Stimulated activated naive CD8-positive, alpha-beta T cell treated with anti-CD3 and anti-CD28 coated beads, Interleukin-15, amount 100 ng/mL, for 72 hours (primary cell): ENCODE data around the gene OR2C3.
A peak's percentile ranks its signal among the peaks of the same experiment; 100 is the strongest.
"Not testable (repeated sequence)": the region's sequence is repeated elsewhere in the genome, so short reads cannot be mapped to it uniquely, and the experiment has no call there.

Experiments
- ATAC-seq: fragments of 150-1000 bp; cut with Tn5 transposase; 2 replicates; pipeline ENCODE4 v1.10.0; 2021; ENCODE audit warnings: mild to moderate bottlenecking, moderate library complexity
- DNase-seq, 2 donors: peaks; one replicate each; pipeline ENCODE4 v3.0.0; 2021 to 2022
- H3K27ac Mint-ChIP-seq, 2 donors: one replicate each; pipeline ENCODE4 v1.8.0; 2022; ENCODE audit warnings: mild to moderate bottlenecking in 2 of 2, mixed read lengths in 2 of 2, moderate library complexity in 2 of 2
- H3K27me3 Mint-ChIP-seq: one replicate; pipeline ENCODE4 v1.8.0; 2022; ENCODE audit warnings: mixed read lengths
- H3K4me1 Mint-ChIP-seq: one replicate; pipeline ENCODE4 v1.8.0; 2022; ENCODE audit warnings: mild to moderate bottlenecking, mixed read lengths
- H3K4me3 Mint-ChIP-seq, 2 donors: one replicate each; pipeline ENCODE4 v1.8.0; 2022; ENCODE audit warnings: mild to moderate bottlenecking in 2 of 2, mixed read lengths in 2 of 2, moderate library complexity in 1 of 2
- H3K9me3 Mint-ChIP-seq, 2 donors: one replicate each; pipeline ENCODE4 v1.8.0; 2022; ENCODE audit warnings: mixed read lengths in 2 of 2

Gene OR2C3

DNA sequence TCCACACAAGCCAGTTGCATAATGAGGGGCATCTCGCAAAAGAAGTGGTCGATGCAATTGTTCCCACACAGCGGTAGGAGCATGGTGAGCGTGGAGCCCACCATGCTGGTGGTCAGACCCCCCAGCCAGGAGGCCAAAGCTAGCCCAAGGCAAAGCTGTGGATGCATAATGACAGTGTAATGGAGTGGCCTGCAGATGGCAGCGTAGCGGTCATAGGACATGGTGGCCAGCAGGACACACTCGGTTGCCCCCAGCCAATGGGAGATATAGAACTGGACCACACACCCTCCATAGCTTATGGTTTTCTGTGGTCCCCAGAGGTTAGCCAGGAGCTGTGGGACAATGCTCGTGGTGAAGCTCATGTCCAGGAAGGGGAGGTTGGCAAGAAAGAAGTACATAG is 4.3 kb downstream of the OR2C3 start:
- ATAC-seq (no peak), DNase-seq (no peak)
- H3K27ac Mint-ChIP-seq, result no peak overlapping the region
- no peak overlapping the region for H3K4me3 Mint-ChIP-seq
- peaks cover 40% of the 10 kb centered on the region for H3K27me3 Mint-ChIP-seq
- H3K9me3 Mint-ChIP-seq, result peaks cover 0 to 8% of the 10 kb centered on the region in 2 donors
- no peaks in the 10 kb centered on the region for H3K4me1 Mint-ChIP-seq

GRCh38 chr1:247530785-247531184 is 5.5 kb downstream of the OR2C3 start:
- ATAC-seq (peak; percentile 33), DNase-seq (no peak)
- Mint-ChIP-seq H3K27ac (peak overlapping the region in 1 of 2 donors; percentile 49), H3K27me3 (peaks cover 52% of the 10 kb centered on the region), H3K4me1 (no peaks in the 10 kb centered on the region), H3K9me3 (peaks cover 0 to 8% of the 10 kb centered on the region in 2 donors), H3K4me3 (no peak overlapping the region)

DNA sequence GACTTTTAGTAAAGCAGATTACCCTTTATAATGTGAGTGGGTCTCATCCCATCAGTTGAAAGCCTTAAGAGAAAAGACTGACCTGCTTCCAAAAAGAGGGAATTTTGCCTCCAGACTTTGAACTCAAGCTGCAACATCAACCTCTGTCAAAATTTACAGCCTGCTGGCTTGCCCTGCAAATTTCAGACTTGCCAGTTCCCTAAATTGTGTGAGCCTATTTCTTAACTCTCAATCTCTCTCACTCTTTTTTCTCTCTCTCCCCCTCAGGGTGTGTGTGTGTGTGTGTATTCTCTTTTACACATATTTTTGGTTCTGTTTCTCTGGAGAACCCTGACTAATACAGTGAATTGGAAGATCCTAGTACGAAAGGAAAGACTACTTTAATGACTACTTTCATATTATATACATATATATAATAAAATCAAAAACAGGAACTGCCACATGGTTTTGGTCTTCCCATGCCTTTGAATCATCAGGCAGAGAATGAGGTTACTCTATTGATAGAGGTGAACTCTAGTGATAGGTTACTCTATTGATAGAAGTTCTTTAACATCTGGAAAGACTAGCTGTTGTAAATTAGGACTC is 6.4 kb downstream of the OR2C3 start:
- Mint-ChIP-seq H3K27me3 (peaks cover 51% of the 10 kb centered on the region), H3K27ac (no peak overlapping the region), H3K4me1 (no peaks in the 10 kb centered on the region), H3K9me3 (peaks cover 0 to 8% of the 10 kb centered on the region in 2 donors), H3K4me3 (no peak overlapping the region)
- ATAC-seq, result no peak
- DNase-seq, result no peak

DNA sequence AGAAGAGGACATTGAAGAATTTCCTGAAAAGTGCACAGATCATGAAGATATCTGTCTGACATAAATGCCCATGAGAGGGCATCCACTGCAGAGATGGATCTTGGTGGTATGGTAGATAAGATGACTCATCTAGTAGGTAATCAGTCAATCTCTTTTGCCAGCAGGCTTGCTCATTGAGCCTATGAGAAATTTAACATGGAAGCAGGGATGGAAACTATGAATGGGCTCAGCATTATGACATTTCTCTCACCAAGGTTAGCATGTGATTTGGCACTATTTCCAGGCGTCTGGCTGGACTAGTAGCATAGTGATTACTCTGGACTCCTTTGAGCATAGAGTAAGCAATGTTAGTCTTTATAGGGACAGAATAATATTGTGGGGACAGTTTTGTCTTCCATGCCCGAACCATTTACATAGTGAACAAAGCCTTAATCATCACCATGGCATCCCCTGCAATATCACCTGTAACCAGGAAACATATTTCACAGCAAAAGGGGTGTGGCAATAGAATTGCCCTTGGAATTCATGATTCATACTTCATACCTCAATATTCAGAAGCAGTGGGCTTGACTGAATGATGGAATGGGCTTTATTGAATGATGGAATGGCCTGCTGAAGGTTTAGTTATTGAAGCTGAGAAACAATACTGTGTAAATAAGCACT is 7.3 kb downstream of the OR2C3 start:
- no peak overlapping the region for H3K4me3 Mint-ChIP-seq
- H3K4me1 Mint-ChIP-seq, result no peaks in the 10 kb centered on the region
- H3K9me3 Mint-ChIP-seq, result peaks cover 0 to 8% of the 10 kb centered on the region in 2 donors
- H3K27ac Mint-ChIP-seq, result no peak overlapping the region
- peaks cover 57% of the 10 kb centered on the region for H3K27me3 Mint-ChIP-seq
- ATAC-seq (peak; percentile 45), DNase-seq (no peak)

DNA sequence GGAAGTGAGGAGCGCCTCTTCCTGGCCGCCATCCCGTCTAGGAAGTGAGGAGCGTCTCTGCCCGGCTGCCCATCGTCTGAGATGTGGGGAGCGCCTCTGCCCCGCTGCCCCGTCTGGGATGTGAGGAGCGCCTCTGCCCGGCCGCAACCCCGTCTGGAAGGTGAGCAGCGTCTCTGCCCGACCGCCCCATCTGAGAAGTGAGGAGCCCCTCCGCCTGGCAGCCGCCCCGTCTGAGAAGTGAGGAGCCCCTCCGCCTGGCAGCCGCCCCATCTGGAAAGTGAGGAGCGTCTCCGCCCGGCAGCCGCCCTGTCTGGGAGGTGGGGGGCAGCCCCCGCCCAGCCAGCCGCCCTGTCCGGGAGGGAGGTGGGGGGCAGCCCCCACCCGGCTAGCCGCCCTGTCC is 14.4 kb downstream of the OR2C3 start:
- H3K27ac Mint-ChIP-seq, H3K4me3 Mint-ChIP-seq, ATAC-seq, H3K4me1 Mint-ChIP-seq, H3K9me3 Mint-ChIP-seq, DNase-seq: not testable (repeated sequence)
- peaks cover 32% of the 10 kb centered on the region for H3K27me3 Mint-ChIP-seq

GRCh38 chr1:247518613-247518891 is 17.7 kb downstream of the OR2C3 start:
- no peak for DNase-seq
- H3K4me1 Mint-ChIP-seq, result no peaks in the 10 kb centered on the region
- peaks cover 15% of the 10 kb centered on the region for H3K27me3 Mint-ChIP-seq
- no peak overlapping the region for H3K27ac Mint-ChIP-seq
- no peak overlapping the region for H3K4me3 Mint-ChIP-seq
- no peak for ATAC-seq
- H3K9me3 Mint-ChIP-seq, result peaks cover 0 to 7% of the 10 kb centered on the region in 2 donors

DNA sequence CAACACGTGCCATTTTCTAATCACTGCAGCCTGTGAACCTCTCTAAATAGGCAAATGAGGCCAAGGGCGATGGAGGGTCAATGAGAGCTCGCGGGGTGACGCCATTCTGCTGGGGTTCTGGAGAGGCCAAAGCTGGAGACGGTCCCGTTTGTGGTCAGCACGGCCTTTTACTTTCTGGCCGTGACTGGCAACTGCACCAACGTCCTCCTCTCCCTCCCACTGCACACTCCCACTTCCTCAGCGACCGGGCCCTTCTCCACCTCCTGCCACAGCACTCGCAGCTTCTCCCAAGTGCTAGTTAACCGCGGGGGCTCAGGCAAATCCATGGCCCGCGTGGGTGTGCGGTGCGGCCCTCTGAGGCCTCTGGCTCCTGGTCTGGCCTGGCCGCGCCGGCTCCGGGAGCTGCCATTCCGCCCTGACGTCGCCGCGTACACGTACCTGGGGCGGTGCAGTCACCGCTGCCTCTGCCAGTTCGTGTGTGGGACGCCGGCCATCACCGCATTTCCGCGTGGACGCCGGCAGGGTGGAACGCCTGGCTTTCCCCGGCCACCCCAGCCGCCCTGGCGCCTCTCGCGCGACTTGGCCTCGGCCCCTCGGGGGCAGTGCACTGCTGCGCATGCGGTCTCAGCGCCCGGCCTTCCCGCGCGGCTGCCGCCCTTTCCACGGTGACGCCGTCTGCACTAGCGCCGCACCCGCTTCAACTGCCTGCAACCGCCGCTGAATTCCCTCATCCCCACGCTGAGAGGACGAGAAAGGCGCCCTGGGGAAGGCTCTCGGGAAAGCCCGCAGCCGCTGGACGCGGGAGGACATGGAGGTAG is 18.2 kb downstream of the OR2C3 start:
- Mint-ChIP-seq H3K27me3 (peaks cover 15% of the 10 kb centered on the region), H3K4me3 (peak overlapping the region in 1 of 2 donors; percentile 57), H3K4me1 (no peaks in the 10 kb centered on the region), H3K9me3 (peaks cover 0 to 7% of the 10 kb centered on the region in 2 donors), H3K27ac (no peak overlapping the region)
- DNase-seq (peak in 1 of 2 donors; percentile 14), ATAC-seq (peak; percentile 43)

DNA sequence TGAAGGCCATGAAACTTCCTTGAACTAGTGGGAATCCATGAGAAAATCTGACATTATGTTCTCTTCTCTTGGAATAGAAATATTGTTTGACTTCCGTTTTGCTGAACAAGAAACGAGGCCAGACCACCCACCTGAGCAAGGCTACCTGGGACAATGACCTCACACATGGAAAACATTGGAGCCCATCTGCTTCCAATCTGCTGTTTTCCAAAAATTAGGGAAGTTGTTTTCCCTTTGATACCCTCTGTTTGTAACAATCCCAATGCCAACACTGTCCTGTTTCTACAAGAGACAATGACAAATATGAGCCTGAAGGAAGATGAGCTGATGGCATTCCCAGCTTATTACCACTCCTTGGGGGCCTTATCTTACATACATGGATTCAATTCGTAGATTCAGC is 29.4 kb downstream of the OR2C3 start:
- H3K27me3 Mint-ChIP-seq, result peaks cover 11% of the 10 kb centered on the region
- no peaks in the 10 kb centered on the region for H3K4me1 Mint-ChIP-seq
- no peak for ATAC-seq
- no peak overlapping the region for H3K4me3 Mint-ChIP-seq
- peaks cover 0 to under 1% of the 10 kb centered on the region in 2 donors for H3K9me3 Mint-ChIP-seq
- H3K27ac Mint-ChIP-seq, result no peak overlapping the region
- no peak for DNase-seq

DNA sequence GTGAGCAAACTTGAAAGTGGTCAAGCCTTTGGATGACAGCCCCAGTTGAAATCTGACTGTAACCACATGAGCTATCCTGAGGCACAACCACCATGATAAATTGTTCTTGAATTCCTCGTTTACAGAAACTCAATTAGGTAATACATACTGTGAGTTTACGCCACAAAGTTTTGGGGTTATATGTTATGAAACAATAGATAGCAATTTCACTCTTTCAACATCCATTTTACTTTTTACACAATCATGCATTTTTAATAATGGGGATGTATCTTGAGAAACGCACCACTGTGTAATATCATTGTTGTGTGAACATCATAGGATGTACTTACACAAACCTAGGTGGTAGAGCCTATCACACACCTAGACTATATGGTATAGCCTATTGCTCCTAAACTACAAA is 35.4 kb downstream of the OR2C3 start:
- Mint-ChIP-seq H3K4me1 (no peaks in the 10 kb centered on the region), H3K27me3 (peaks cover 14% of the 10 kb centered on the region), H3K27ac (no peak overlapping the region), H3K4me3 (no peak overlapping the region), H3K9me3 (no peaks in the 10 kb centered on the region)
- no peak for ATAC-seq
- no peak for DNase-seq

GRCh38 chr1:247496581-247497285 is 39.5 kb downstream of the OR2C3 start:
- H3K27ac Mint-ChIP-seq, result no peak overlapping the region
- H3K9me3 Mint-ChIP-seq, result no peaks in the 10 kb centered on the region
- DNase-seq (no peak), ATAC-seq (no peak)
- no peak overlapping the region for H3K4me3 Mint-ChIP-seq
- no peaks in the 10 kb centered on the region for H3K4me1 Mint-ChIP-seq
- peaks cover 37% of the 10 kb centered on the region for H3K27me3 Mint-ChIP-seq

DNA sequence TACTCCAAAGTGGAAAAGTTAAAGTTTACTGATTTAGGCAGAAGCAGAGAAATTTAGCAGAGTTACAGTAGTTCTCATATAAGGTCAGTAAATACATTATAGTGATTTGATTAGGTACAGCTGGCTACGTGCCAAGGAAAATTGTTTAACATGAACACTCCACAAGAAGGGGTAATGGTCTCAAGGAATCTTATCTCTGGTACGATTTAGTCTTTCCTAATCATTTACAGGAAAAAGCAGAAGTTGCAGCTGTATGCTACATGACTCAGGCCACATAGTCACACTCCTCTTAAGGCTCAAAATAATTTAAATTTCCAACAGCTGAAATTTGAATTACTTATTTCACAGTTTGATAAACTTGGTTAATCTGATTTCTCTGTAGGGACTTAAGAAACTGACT is 41.5 kb downstream of the OR2C3 start:
- H3K4me1 Mint-ChIP-seq, result no peaks in the 10 kb centered on the region
- no peak for DNase-seq
- no peaks in the 10 kb centered on the region for H3K9me3 Mint-ChIP-seq
- H3K4me3 Mint-ChIP-seq, result no peak overlapping the region
- H3K27me3 Mint-ChIP-seq, result peaks cover 46% of the 10 kb centered on the region
- ATAC-seq, result no peak
- no peak overlapping the region for H3K27ac Mint-ChIP-seq

GRCh38 chr1:247493106-247493505 is 43.1 kb downstream of the OR2C3 start:
- H3K9me3 Mint-ChIP-seq, result no peaks in the 10 kb centered on the region
- no peak overlapping the region for H3K4me3 Mint-ChIP-seq
- ATAC-seq (no peak), DNase-seq (no peak)
- H3K4me1 Mint-ChIP-seq, result no peaks in the 10 kb centered on the region
- no peak overlapping the region for H3K27ac Mint-ChIP-seq
- peaks cover 54% of the 10 kb centered on the region for H3K27me3 Mint-ChIP-seq

- Mint-ChIP-seq H3K27me3 (peaks cover 45% of the 10 kb centered on the region), H3K4me3 (no peak overlapping the region), H3K4me1 (no peaks in the 10 kb centered on the region)
Measured at GRCh38 chr1:247491328-247491727, 44.9 kb downstream of the OR2C3 start.

GRCh38 chr1:247487057-247487456 is 49.2 kb downstream of the OR2C3 start:
- Mint-ChIP-seq H3K27me3 (peaks cover 20% of the 10 kb centered on the region), H3K4me1 (no peaks in the 10 kb centered on the region), H3K9me3 (no peaks in the 10 kb centered on the region), H3K27ac (no peak overlapping the region), H3K4me3 (no peak overlapping the region)
- ATAC-seq (peak; percentile 78), DNase-seq (peak; percentile 18)

More at GRCh38 chr1:247491328-247491727, 44.9 kb downstream of the OR2C3 start:
- DNase-seq, result no peak
- Mint-ChIP-seq H3K27ac (no peak overlapping the region), H3K9me3 (no peaks in the 10 kb centered on the region)
- ATAC-seq, result no peak

DNA sequence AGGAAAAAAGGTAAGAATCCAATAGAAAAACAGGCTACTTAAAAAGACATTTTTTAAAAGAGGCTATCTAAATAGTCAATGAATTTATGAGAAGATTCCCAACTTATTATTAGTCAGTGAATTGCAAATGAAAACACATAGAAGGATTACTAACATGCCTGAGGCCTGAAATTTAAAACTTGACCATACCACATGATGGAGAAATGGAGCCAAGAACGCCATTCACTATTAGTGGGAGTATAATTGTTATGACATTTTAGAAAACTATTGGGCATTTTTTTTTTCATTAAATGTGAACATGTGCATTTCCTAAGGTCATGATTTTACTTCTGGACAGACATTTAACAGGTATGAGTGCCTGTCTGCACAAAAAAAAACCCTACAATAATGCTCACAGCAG is 53.5 kb downstream of the OR2C3 start:
- Mint-ChIP-seq H3K27me3 (no peaks in the 10 kb centered on the region), H3K4me1 (no peaks in the 10 kb centered on the region), H3K4me3 (no peak overlapping the region), H3K9me3 (no peaks in the 10 kb centered on the region), H3K27ac (no peak overlapping the region)
- DNase-seq (no peak), ATAC-seq (no peak)
